ENCODE results near the gene CMTM2. TPM values are rescaled to one million over a fixed set of nuclear protein-coding genes. Genes with fewer than 3 reads are reported as not detected.
A peak's percentile ranks its signal among the peaks of the same experiment; 100 is the strongest.

The CMTM2 gene
- total and polyA plus RNA-seq, 12 donors = 0.33 to 0.95 (median 0.63) TPM; not detected in 8

- intact Hi-C loops (cut with DNase I) = no loop called here
- H3K36me3 ChIP-seq = peaks cover 0 to 93% (median 13%) of the 10 kb centered on the region in 9 donors
- ATAC-seq (peak in 1 of 8 donors; percentile 16), DNase-seq (no peak)
- H3K9me3 ChIP-seq = no peaks in the 10 kb centered on the region
- no peak overlapping the region for H3K4me3 ChIP-seq
- TF ChIP-seq, protein P1, sequence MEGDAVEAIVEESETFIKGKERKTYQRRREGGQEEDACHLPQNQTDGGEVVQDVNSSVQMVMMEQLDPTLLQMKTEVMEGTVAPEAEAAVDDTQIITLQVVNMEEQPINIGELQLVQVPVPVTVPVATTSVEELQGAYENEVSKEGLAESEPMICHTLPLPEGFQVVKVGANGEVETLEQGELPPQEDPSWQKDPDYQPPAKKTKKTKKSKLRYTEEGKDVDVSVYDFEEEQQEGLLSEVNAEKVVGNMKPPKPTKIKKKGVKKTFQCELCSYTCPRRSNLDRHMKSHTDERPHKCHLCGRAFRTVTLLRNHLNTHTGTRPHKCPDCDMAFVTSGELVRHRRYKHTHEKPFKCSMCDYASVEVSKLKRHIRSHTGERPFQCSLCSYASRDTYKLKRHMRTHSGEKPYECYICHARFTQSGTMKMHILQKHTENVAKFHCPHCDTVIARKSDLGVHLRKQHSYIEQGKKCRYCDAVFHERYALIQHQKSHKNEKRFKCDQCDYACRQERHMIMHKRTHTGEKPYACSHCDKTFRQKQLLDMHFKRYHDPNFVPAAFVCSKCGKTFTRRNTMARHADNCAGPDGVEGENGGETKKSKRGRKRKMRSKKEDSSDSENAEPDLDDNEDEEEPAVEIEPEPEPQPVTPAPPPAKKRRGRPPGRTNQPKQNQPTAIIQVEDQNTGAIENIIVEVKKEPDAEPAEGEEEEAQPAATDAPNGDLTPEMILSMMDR (IDR thresholded peaks at IDR 0.05) = no peak
- no peaks in the 10 kb centered on the region for H3K27me3 ChIP-seq
- 94 to 95% methylated on average over 2 of the region's 2 CpGs for WGBS, 2 donors
- peaks cover 0 to 28% (median 9%) of the 10 kb centered on the region in 9 donors for H3K4me1 ChIP-seq
- H3K27ac ChIP-seq = no peak overlapping the region
These were observed 42.0 kb upstream of the CMTM2 start for GRCh38 chr16:66537236-66537635.

DNA sequence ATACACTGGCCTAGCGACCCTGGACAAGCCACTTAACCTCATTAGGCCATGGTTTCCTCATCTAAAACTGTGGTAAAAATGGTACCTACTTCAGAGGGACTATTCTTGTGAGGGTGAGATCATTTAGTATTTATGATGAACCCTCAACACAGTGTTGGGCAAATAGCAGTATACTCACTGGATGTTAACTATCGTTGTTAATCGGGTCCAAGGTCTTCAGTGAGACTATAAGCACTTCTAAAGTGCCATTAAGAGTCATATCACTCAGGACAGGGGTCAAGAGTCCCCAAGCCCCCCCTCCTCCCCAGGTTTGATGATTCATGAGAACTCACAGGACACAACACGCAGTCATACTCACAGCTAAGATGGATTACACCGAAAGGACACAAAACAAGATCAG, 40.4 kb upstream of the CMTM2 start:
- no peak for DNase-seq
- peaks cover 0 to 29% (median 14%) of the 10 kb centered on the region in 9 donors for H3K4me1 ChIP-seq
- TF ChIP-seq, protein P1 (IDR thresholded peaks at IDR 0.05) = no peak
- peaks cover 0 to 91% (median 8%) of the 10 kb centered on the region in 9 donors for H3K36me3 ChIP-seq
- H3K4me3 ChIP-seq = no peak overlapping the region
- intact Hi-C loops (cut with DNase I) = no loop called here
- H3K27me3 ChIP-seq = no peaks in the 10 kb centered on the region
- no peaks in the 10 kb centered on the region for H3K9me3 ChIP-seq
- ATAC-seq = peak in 2 of 8 donors; percentile 12
- no peak overlapping the region for H3K27ac ChIP-seq
- WGBS, 2 donors = 97 to 98% methylated on average over 5 of the region's 5 CpGs

GRCh38 chr16:66539623-66540469, 39.4 kb upstream of the CMTM2 start:
- Histone ChIP-seq H3K4me3 (no peak overlapping the region), H3K36me3 (peaks cover 0 to 99% (median 8%) of the 10 kb centered on the region in 9 donors), H3K27ac (no peak overlapping the region), H3K4me1 (peaks cover 0 to 23% (median 15%) of the 10 kb centered on the region in 9 donors), H3K27me3 (no peaks in the 10 kb centered on the region), H3K9me3 (no peaks in the 10 kb centered on the region)
- TF ChIP-seq, protein P1 (IDR thresholded peaks at IDR 0.05) = no peak
- ATAC-seq (no peak), DNase-seq (no peak)
- intact Hi-C loops (cut with DNase I) = no loop called here
- 77 to 84% methylated on average over 3 of the region's 3 CpGs for WGBS, 2 donors

DNA sequence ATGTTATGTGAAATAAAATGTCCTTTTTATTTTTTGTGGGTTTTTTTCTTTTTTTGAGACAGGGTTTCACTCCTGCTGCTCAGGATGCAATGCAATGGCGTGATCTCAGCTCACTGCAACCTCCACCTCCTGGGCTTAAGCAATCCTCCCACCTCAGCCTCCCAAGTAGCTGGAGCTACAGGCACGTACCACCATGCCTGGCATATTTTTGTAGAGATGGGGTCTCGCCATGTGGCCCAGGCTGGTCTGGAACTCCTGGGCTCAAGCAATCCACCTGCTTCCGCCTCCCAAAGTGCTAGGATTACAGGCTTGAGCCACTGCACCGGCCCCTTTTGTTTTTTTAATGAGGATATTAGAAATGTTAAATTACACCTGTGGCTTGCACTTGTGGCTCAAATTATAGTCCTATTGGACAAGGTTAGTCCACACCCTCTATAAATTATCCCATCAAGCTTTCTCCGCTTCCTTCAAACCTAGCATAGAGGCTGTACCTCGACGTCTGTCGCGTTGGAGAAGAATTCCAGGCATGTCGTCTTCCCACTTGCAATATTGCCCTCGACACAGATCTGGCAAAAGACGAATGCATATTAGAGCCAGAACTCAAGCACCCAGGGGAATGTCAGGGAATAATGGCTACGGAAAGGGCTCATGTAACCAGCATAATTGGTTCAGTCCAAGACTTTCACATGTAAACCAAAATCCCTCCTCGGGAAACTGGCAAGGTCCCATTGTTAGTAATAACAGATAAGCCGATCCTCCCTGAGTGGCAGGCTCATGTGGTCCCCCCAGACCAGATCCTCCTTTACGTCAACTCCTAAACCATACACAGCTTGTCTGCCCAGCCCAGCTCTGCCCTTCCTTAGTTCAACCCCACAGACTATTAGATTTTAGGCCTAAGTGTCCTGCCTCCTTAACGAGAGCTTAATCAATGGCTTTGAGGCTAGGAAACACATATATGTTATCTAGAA, 37.6 kb upstream of the CMTM2 start:
- H3K4me1 ChIP-seq = peaks cover 0 to 23% (median 15%) of the 10 kb centered on the region in 9 donors
- ATAC-seq (peak in 2 of 8 donors; percentile 23 to 29), DNase-seq (no peak)
- H3K9me3 ChIP-seq = no peaks in the 10 kb centered on the region
- WGBS, 2 donors = 69 to 71% methylated on average over 18 of the region's 18 CpGs
- H3K4me3 ChIP-seq = no peak overlapping the region
- no peaks in the 10 kb centered on the region for H3K27me3 ChIP-seq
- intact Hi-C loops (cut with DNase I) = no loop called here
- peaks cover 0 to 91% (median 10%) of the 10 kb centered on the region in 9 donors for H3K36me3 ChIP-seq
- TF ChIP-seq, protein P1 (IDR thresholded peaks at IDR 0.05) = no peak
- H3K27ac ChIP-seq = peak overlapping the region in 1 of 10 donors; percentile 15

All from heart right ventricle (tissue), 16 donors.